HG03159 (cell line): ENCODE data around the gene TMEM190.

ENCODE experiments used
- ATAC-seq: cut with Tn5 transposase; IDR thresholded peaks from one replicate; pipeline ENCODE4 v1.9.1; 2021; ENCODE audit warnings: mild to moderate bottlenecking, moderate library complexity; ENCODE audit not compliant: unreplicated experiment

Gene TMEM190

DNA sequence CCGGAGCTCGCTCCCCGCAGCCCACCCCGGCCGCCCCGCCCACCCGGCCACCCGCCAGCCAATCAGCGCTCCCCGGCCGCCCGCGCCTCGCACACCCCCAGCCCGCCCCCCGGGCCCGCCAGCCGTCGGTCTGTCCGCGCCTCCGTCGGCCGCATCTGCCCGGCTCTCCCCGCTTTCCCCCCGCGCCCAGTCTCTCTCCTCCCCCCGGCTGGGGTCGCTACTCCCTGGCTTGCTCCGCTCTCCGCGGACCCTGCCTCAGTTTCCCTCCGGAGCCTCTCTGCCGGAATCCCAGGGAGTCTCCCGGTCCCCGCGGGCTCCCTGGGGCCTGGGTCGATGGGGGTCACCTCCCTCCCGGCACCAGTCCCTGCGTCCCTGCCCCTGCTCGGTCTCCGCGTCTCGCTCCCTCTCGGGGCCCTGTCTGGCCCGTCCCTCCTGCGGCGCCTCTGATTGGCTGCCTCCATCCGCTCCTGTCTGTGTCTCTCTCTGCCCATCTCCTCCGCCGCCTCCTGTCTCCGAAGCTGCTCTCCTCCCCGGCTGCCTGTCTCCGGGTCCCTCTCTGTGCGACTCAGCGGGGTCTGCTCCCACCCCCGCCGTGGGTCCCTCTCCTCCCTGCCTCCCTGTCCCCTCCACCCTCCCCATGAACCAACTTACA lies 6.8 kb upstream of the TMEM190 start:
- no peak for ATAC-seq

DNA sequence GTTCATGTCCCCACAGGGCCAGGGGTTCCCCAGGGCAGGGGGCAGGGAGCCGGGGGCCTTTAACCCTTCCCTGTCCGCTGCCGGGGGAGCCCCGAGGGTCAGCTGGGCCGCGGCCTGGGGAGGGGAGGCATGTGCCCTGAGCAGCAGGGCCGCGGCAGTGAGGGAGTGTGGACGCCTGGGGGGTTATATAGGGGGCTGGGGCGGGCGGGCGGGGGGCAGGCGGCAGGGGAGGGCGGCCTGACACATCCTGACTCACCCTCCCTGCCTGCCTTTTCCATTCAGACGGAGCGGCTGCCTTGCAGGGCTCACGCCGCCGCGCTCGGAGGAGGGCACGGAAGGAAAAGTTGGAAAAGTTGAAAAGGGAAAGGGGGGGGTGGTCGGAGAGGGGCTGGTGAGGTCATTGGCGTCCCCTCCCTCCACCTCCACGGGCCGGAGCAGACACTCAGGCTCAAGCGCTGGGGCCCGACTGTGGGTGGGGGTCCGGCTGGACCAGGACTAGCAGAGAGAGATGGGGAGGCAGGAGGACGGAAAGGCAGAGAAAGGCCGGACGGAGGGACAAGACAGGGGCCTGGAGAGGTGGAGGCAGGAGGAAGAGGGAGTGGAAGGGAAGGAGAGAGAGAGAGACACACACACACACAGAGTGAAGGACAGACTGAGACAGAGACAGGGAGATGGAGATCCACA lies 6.2 kb upstream of the TMEM190 start, which contains the start of gene IL11:
Gene IL11, minus strand, starts transcription at position 159 of the 684 bp plus-strand sequence. Its CDS starts 153 bp downstream, at position 6.
- ATAC-seq = no peak

DNA sequence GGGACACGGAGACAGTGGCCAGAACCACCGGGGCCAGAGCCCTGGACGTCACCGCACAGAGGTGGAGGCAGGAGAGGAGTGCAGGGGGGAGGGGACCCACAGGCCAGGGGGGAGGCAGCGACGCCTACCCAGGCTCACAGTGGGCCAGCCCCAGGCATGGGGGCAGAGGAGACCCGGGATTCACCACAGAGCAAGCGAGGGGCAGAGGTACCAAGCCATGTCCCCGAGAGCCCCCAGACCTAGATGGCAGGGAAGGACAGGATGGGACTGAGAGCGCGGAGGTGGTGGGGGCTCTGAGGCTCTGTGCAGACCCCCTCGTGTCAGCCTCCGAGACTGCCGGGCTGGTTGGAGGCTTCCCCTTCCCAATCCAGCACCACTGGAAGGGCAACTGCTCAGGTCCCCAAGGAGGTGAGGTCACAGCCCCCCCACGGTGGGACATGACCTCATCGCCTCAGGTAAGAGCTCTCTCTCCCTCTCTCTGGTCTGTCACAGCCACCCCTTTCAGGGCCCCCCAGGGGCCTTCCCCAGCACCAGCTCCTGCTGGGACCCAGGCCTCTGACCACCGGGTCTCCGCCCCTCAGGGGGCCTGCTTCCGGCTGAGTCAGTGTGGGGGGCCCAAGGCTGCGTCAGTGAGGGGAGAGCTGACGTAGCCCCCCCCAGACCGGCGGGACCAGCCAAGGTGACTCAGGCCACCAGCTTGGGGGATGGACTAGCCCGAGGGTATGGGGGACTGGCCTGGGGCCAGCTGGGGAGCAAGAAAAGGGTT lies 4.1 kb upstream of the TMEM190 start:
- no peak for ATAC-seq

DNA sequence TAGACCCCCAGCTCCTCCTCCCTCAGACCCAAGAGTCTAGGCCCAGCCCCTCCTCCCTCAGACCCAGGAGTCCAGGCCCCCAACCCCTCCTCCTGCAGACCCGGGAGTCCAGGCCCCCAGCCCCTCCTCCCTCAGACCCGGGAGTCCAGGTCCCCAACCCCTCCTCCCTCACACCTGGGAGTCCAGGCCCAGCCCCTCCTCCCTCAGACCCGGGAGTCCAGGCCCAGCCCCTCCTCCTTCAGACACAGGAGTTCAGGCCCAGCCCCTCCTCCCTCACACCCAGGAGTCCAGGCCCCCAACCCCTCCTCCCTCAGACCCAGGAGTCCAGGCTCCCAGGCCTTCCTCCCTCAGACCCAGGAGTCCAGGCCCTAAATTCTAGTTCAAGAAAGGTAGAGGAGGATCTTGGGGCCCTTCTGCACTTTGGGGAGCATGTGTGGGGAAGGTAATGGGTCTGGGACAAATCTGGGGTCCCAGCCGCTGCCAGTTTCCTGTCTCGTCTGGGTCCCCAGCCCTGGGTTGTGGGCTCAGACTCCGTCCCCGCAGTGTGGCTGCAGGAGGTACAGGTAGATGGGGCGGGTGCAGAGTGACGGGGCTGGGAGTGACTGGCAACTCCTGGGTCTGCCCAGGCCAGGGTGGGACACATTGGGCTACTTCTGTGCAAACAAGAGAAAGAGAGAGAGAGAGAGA lies 3.2 kb upstream of the TMEM190 start:
- ATAC-seq = no peak

DNA sequence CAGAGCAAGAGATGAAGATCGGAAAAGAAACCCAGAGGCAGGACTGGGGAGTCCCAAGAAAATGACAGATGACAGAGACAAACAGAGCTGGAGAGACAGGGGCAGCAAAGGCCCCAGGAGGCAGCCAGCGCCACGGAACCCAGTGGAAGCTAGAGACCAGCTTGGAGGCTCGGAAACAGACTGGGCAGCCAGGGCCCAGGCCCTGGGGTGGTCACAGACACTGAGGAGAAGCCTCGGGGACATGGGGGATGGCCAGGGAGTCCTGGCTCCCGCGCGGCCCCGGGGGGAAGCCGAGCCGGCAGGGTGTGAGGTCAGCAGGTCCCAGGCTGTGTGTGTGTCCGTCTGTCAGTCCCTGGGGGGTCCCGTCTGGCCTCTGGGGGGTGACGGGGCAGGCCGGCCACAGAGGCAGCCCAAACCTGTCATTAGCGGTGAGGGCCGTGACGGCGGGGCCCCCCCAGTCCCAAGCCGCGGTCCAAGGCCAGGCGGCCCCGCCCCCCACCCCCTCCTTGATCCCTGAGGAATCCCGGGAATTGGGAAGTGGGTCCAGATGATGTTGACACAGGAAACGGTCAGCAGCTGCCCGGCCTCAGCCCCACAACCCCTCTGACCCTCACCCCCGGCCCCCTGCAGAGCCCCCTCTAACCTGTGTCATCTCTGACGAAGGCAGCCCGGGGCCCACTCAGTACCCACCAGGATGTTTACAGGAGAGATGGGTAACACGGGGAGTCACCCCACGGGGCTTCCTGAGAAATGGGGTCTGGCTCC lies 2.5 kb upstream of the TMEM190 start:
- ATAC-seq = no peak

DNA sequence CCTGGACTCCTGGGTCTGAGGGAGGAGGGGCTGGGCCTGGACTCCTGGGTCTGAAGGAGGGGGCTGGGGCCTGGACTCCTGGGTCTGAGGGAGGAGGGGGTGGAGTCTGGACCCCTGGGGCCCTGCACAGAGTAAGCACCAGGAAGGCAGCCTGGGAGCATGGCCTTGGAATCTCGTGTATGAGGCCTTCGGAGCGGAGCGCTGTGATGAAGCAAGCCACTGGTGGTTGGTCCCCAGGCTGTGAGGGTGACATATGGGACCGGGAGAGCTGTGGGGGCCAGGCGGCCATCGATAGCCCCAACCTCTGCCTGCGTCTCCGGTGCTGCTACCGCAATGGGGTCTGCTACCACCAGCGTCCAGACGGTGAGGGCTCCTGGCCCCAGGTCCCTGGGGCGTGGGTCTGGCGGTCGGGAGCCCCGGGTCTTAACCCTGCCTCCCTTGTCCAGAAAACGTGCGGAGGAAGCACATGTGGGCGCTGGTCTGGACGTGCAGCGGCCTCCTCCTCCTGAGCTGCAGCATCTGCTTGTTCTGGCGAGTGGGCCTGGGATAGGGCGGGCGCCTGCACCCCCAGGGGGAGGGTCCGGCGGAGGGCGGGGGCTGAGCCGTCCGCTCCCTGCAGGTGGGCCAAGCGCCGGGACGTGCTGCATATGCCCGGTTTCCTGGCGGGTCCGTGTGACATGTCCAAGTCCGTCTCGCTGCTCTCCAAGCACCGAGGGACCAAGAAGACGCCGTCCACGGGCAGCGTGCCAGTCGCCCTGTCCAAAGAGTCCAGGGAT lies 918 bp downstream of the TMEM190 start:
- ATAC-seq = no peak

DNA sequence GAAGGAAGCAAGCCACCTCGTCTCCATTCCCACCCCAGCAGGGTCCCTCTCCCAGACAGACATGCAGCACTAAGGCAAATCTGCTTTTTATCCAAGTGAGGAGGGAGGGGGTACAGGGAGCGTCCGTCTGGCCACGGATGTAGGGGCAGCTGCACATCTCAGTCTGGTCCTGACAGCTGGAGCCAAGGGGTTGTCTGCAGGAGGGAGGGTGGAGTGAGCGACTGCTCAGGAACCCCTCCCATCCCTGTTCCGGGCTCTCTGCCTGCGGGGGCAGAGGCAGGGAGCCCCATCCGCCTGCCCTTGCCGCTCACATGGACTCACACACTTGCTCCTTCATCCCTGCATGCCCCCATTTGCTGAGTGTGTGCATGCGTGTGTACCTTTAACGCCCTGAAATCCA lies 2.5 kb downstream of the TMEM190 start:
- ATAC-seq = no peak

DNA sequence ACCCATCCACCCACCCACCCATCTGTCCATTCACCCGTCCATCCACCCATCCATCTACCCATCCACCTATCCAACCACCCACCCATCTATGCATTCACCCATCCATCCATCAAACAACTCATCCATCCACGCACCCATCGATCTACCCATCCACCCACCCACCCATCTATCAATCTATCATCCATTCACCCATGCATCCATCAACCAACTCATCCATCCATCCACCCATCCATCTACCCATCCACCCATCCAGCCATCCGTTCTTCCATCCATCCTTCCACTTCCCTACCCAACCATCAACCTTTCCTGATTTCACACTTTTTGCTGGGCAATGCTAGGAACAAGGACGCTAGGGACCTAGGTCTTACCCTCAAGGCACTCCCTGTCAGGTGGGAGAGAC lies 5.4 kb downstream of the TMEM190 start:
- ATAC-seq = no peak

DNA sequence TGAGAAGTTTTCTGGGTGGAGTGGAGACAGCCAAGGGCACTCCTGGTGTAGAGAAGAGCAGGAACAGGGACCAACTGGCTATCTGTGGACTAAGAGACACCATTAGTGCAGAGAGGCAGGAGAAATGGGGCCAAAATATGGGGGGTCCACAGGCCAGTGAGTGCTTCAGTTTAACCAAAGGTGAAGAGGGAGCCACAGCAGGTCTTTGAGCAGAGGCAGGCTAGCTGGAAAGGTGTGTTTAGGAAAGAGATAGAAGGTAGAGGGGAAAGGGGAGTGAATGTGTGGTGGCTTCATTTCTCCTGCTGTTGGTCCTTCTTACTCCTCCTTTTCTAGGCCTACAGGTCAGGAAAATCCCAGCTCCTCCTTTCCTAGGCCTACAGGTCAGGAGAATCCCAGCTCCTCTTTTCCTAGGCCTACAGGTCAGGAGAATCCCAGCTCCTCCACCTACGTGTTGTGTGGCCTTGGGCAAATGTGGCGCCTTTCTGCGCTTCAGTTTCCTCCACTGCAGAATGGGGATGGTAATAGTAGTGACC lies 6.0 kb downstream of the TMEM190 start:
- ATAC-seq = no peak

DNA sequence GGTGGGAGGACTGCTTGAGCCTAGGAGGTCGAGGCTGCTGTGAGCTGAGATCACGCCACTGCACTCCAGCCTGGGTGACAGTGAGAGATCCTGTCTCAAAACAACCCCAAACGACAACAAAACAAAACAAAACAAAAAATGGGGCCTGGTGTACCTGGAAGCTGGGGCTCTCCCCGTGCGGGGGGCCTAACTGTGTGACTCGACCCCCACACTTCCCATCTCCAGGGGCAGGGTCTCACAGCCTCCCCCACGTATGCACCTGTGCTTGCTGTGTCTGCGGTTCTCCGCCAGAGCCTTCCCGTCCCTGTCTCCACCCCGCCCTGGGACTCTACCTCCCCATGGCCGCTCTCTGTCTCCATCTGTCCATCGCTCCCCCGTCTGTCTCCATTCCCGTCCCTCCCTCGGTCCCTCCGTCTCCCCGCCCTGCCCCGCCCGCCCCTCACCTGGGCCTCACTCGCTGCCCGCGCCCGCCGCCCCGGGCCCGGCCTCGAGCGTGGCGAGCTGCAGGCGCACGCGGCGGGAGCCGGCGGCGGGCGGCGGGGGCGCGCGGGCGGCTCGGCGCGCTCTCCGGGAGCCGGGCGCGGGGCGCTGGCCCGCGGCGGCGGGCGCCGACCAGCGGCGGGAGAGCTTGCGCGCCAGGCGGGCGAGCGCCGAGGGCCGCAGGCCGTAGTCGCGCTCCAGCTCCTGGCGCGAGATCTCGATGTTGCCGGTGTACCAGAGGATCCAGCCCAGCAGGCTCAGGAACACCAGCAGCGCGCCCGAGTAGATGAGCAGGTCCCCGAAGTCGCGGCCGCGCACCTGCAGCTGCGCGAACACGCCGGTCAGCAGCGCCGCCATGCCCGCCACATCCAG lies 6.9 kb downstream of the TMEM190 start:
- ATAC-seq = no peak

DNA sequence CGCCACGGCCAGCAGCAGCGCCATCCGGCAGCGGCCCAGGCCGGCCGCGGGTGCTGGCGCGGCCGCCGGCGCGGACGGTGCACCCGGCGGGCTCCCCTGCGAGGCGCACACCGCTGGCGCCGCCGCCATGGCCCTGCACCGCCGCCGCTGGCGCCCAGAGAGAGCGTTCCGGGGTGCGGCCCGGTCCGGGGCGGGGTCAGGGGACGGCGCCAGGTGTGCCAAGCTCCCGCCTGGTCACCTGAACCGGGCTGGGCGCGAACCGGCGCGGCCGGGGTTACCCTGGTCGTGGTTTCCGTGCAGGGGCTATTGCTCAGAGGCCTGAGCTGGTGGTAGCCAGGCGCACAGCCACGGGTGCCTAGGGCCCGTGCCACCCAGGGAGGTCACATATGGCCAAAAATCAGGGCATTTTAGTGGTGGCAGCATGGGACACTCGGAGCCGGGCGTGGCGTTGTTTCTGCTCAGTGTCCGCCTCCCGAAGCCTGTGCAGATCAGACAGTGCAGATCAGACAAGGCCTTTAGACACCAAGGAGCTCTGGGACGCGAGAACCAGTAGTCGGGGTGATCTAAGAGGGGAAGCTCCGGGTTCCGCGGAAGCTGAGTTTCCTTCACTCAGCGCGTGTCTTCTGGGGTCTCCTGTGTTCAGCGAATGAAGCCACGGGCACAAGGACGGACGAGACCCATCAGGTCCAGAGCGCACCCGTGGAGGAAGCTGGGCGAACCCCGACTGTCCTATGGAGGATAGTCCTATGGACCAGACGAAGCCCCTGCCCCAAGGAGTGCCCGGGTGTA lies 7.7 kb downstream of the TMEM190 start, which contains the start of gene TMEM238:
Gene TMEM238, minus strand, starts transcription at position 162 of the 789 bp plus-strand sequence. Its CDS starts 33 bp downstream, at position 129.
- ATAC-seq = no peak

DNA sequence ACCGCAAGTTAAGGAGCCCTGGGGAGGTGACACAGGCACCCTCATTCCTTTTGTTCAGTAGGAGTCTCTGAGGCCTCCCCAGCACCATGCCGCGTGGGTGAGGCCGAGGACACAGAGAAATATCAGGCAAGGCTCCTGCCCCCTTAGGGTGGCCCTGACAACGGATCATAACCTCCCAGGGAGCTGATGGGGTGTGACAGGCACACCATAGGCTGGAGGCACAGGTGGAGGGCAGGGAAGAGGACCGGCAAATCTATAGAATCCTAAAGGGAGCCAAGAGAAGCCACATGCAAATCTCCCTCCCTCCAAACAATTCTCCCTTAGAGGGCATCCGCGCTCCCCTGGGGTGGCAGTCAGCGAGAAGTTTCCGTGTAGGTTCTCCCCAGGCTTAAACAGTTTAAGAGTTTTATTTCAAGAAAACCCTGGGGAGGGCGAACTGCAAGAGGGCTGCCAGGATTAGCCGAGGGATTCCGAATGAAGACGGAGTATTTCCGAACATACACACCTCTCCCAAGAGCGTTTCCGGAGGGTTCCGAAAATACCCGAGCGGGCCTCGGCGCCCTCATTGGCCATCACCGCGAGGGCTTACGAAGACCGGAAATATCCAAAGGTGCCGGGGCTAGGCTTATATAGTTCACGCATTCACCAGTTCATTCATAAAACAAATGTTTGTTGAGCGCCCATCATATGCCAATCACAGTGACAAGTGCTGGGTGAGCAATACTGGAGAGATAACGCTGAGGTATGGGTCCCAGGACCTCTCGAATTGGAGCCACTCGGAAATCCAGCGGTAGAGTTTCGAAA lies 8.5 kb downstream of the TMEM190 start:
- peak; percentile 54 for ATAC-seq

DNA sequence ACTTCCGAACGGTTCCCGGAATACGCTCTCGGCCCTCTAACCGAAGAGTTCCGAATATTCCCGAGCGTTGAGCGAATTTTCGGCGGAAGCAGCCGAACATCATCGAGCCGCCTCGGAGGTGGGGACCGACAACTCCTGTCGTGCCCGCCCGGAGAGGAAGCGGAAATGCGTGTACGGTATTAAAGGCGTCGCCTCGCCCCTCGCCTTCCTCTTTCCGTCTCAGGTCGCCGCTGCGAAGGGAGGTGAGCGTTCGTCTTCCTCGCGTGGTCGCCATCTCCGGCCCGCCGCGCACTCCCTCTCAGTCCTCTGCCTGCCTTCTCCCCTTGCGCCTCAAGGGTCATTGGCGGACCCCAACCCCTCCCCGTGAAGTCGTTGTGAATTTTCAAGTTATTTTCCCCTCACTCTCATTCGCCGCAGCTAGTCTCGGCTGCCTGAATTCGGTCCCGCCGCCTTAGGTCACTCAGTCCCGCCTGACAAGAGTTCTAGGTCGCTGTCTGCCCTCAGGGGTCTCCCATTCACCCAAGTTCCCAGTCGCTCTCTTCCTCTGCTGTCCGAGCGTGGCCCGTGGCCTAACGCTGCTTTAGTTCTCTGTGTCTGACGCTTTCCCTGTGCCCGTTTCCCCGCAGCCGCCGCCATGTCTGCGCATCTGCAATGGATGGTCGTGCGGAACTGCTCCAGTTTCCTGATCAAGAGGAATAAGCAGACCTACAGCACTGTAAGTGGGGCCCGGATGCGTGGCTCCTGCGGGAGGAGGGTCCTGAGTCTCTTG lies 9.3 kb downstream of the TMEM190 start, which contains the start of gene RPL28:
Gene RPL28, plus strand, starts transcription at position 209 of the 769 bp plus-strand sequence. Its CDS starts 426 bp downstream, at position 635.
- peak; percentile 69 for ATAC-seq

DNA sequence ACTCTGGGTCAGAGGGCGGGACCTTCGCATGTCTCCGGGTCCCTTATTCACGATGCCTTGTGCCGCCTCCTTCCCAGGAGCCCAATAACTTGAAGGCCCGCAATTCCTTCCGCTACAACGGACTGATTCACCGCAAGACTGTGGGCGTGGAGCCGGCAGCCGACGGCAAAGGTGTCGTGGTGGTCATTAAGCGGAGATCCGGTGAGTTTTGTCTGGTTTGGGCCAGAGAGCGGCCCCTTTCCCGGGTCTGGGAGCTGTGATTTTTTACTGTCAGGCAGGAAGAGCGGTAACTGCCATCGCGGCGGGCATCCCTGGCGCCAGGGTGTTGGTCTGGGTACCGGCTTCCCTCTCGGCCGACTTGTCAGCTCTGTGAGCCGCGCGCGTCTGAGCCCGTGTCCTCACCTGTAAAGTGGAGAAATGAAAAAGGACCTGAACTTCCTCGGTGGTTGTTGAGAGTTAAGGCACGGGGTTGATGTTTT lies 9.9 kb downstream of the TMEM190 start:
- ATAC-seq = no peak

DNA sequence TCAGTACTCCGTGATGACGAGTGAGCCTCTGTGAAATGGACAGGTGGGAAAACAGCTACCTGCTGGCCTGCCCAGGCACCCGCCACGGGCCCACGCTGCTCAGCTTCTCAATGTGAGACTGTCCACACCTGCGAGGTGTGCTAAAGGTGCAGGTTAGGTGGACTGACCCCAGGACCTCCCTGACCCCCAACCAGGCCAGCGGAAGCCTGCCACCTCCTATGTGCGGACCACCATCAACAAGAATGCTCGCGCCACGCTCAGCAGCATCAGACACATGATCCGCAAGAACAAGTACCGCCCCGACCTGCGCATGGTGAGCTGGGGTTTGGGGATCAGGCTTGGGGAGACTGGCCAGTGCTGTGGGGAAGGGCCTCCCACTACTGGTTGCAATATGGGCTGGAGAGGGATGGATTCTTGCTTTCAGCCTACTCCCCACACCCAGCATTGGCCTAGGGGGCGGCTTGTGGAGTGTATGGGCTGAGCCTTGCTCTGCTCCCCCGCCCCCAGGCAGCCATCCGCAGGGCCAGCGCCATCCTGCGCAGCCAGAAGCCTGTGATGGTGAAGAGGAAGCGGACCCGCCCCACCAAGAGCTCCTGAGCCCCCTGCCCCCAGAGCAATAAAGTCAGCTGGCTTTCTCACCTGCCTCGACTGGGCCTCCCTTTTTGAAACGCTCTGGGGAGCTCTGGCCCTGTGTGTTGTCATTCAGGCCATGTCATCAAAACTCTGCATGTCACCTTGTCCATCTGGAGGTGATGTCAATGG lies 11.3 kb downstream of the TMEM190 start:
- no peak for ATAC-seq
